Activated CD4-positive, alpha-beta memory T cell treated with anti-CD3 and anti-CD28 coated beads, Interleukin-2, amount 10 ng/mL, durations not matched to agents 7 days and 5 days (primary cell): ENCODE data around the gene CELF2. TPM values are rescaled to one million over a fixed set of nuclear protein-coding genes. Genes with fewer than 3 reads are reported as not detected.

ENCODE experiments used
- CTCF ChIA-PET: fragments of 350-600 bp; sonication (Branson Sonifier 250); formaldehyde crosslinking; loops from one replicate; lab custom pipeline; 2021; ENCODE audit warnings: antibody characterized with exemption, inconsistent platforms; lab: Charles Lee
- POLR2A ChIA-PET: fragments of 350-600 bp; sonication (Branson Sonifier 250); formaldehyde crosslinking; loops from one replicate; lab custom pipeline; 2021; ENCODE audit warnings: antibody characterized with exemption; lab: Charles Lee
- DNase-seq: peaks from one replicate; pipeline ENCODE4 v3.0.0-alpha.2; 2020
- H3K27ac Mint-ChIP-seq: one replicate; pipeline ENCODE4 v1.8.0; 2021; ENCODE audit warnings: mild to moderate bottlenecking, mixed read lengths
- H3K27me3 Mint-ChIP-seq: one replicate; pipeline ENCODE4 v1.8.0; 2021; ENCODE audit warnings: mixed read lengths
- H3K36me3 Mint-ChIP-seq: one replicate; pipeline ENCODE4 v1.8.0; 2021; ENCODE audit warnings: low read depth, mixed read lengths
- H3K4me1 Mint-ChIP-seq: one replicate; pipeline ENCODE4 v1.8.0; 2021; ENCODE audit warnings: mixed read lengths
- H3K4me3 Mint-ChIP-seq: one replicate; pipeline ENCODE4 v1.8.0; 2021; ENCODE audit warnings: mild to moderate bottlenecking, mixed read lengths
- H3K9me3 Mint-ChIP-seq: one replicate; pipeline ENCODE4 v1.8.0; 2021; ENCODE audit warnings: mixed read lengths
- total RNA-seq, 2 experiments: library from RNA; stranded (reverse); gene quantifications; one replicate each; pipeline ENCODE4 v1.2.3, GENCODE V29; 2021

The CELF2 gene
- total RNA-seq, 2 experiments from 2014 or later: 209 to 213 TPM

GRCh38 chr10:11265484-11265883 is 247.8 kb downstream of the CELF2 start:
- ChIA-PET CTCF (no interaction called here), POLR2A (no interaction called here)

GRCh38 chr10:11266426-11266825 is 248.8 kb downstream of the CELF2 start:
- H3K9me3 Mint-ChIP-seq: no peaks in the 10 kb centered on the region
- no peak overlapping the region for H3K4me3 Mint-ChIP-seq
- peaks cover 76% of the 10 kb centered on the region for H3K4me1 Mint-ChIP-seq
- peaks cover 95% of the 10 kb centered on the region for H3K36me3 Mint-ChIP-seq
- no peak for DNase-seq
- no peaks in the 10 kb centered on the region for H3K27me3 Mint-ChIP-seq
- H3K27ac Mint-ChIP-seq: peak overlapping the region; percentile 18
- ChIA-PET POLR2A (no interaction called here), CTCF (no interaction called here)

More at GRCh38 chr10:11265484-11265883, 247.8 kb downstream of the CELF2 start:
- no peaks in the 10 kb centered on the region for H3K27me3 Mint-ChIP-seq
- no peak overlapping the region for H3K27ac Mint-ChIP-seq
- DNase-seq: no peak
- H3K4me1 Mint-ChIP-seq: peaks cover 76% of the 10 kb centered on the region
- peaks cover 95% of the 10 kb centered on the region for H3K36me3 Mint-ChIP-seq
- H3K9me3 Mint-ChIP-seq: no peaks in the 10 kb centered on the region
- no peak overlapping the region for H3K4me3 Mint-ChIP-seq

GRCh38 chr10:11270135-11270857 is 252.6 kb downstream of the CELF2 start:
- Mint-ChIP-seq H3K9me3 (no peaks in the 10 kb centered on the region), H3K27ac (peak overlapping the region; percentile 44), H3K4me1 (peaks cover 56% of the 10 kb centered on the region), H3K4me3 (no peak overlapping the region), H3K36me3 (peaks cover 96% of the 10 kb centered on the region), H3K27me3 (no peaks in the 10 kb centered on the region)
- CTCF ChIA-PET: interaction anchor here (0.5 to 2.1 kb wide), 13 partner anchors 8 to 276 kb away, joined by 3 to 6 read pairs (median 3); no protein-coding TSS in a partner anchor
- POLR2A ChIA-PET: interaction anchor here (1.1 to 2.8 kb wide), 7 partner anchors 8 to 106 kb away, joined by 3 to 6 read pairs (median 6); no protein-coding TSS in a partner anchor
- DNase-seq: peak; percentile 65

DNA sequence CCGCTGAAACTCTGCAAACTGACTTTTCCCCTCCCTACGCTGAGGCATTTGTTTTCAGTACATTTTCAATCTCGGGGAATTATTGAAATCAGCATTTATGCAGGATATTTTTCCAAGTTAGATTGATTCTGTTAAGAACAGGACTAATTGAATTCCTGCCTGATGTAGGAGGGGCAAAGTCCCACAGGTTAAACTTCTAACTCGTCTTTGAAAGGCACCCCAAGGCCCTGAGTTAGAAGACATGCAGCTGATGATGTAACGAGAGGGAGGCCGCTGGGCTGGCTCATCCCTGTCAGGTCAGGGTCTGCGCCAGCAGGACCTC is 253.1 kb downstream of the CELF2 start:
- ChIA-PET CTCF (interaction anchor here (0.8 to 2.0 kb wide), 11 partner anchors 11 to 415 kb away, joined by 3 to 6 read pairs (median 3); no protein-coding TSS in a partner anchor), POLR2A (interaction anchor here (1.2 to 2.8 kb wide), 6 partner anchors 8 to 106 kb away, joined by 3 to 6 read pairs (median 6); no protein-coding TSS in a partner anchor)
- no peak for DNase-seq
- H3K4me1 Mint-ChIP-seq: peaks cover 52% of the 10 kb centered on the region
- no peaks in the 10 kb centered on the region for H3K27me3 Mint-ChIP-seq
- H3K27ac Mint-ChIP-seq: no peak overlapping the region
- peaks cover 97% of the 10 kb centered on the region for H3K36me3 Mint-ChIP-seq
- H3K4me3 Mint-ChIP-seq: no peak overlapping the region
- H3K9me3 Mint-ChIP-seq: no peaks in the 10 kb centered on the region

GRCh38 chr10:11272915-11273389 is 255.3 kb downstream of the CELF2 start:
- H3K4me3 Mint-ChIP-seq: no peak overlapping the region

DNA sequence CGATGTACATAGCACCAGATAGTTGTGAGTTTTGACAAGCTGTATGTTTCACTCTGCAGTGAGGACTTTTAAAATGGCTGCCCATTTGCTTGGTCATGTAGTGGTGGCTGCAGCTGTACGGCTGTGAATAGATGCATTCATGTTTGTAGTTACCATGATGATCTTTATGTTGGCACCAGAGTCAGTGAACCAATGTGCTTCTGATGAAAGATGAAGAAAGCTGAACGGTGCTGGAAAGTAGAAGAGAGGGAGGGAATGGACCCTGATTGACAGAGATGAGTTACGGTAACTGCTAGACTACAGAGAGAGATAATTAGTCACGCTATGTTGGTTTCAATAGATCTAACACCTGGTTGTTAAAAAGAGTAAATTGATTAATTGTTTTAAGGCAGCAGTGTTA is 256.8 kb downstream of the CELF2 start:
- Mint-ChIP-seq H3K4me1 (peaks cover 28% of the 10 kb centered on the region), H3K36me3 (peaks cover 74% of the 10 kb centered on the region), H3K4me3 (no peak overlapping the region), H3K27ac (peak overlapping the region; percentile 32), H3K9me3 (no peaks in the 10 kb centered on the region), H3K27me3 (no peaks in the 10 kb centered on the region)
- no peak for DNase-seq
- POLR2A ChIA-PET: interaction anchor here (1.6 kb wide), 1 partner anchor 8 kb away, joined by 8 read pairs; no protein-coding TSS in a partner anchor
- CTCF ChIA-PET: no interaction called here

More at GRCh38 chr10:11272915-11273389, 255.3 kb downstream of the CELF2 start:
- ChIA-PET CTCF (no interaction called here), POLR2A (interaction anchor here (1.1 to 1.6 kb wide), 2 partner anchors 9 to 10 kb away, joined by 3 to 8 read pairs; no protein-coding TSS in a partner anchor)
- no peaks in the 10 kb centered on the region for H3K9me3 Mint-ChIP-seq
- peaks cover 88% of the 10 kb centered on the region for H3K36me3 Mint-ChIP-seq
- DNase-seq: no peak
- H3K27ac Mint-ChIP-seq: no peak overlapping the region
- no peaks in the 10 kb centered on the region for H3K27me3 Mint-ChIP-seq
- peaks cover 38% of the 10 kb centered on the region for H3K4me1 Mint-ChIP-seq

DNA sequence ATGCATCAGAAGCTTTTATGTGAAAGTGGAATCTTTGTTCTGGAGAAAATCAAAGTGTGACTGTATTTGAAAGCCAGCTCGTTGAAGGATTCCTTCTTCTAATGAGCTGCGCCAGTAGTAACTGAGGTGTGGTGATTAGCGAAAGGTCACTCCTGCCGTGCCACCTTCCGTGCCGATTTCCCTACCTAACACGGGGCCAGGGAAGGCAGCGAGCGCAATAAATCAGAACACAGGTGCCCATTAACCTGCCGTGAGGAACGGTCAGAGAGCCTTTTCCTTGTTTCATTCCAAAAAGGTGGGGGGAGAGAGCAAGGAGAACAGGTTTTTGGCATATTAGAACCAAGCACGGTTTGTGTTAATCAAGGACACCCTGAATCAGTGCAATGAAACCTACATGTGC is 258.0 kb downstream of the CELF2 start:
- no peaks in the 10 kb centered on the region for H3K27me3 Mint-ChIP-seq
- ChIA-PET POLR2A (no interaction called here), CTCF (no interaction called here)
- H3K36me3 Mint-ChIP-seq: peaks cover 62% of the 10 kb centered on the region
- no peak for DNase-seq
- no peaks in the 10 kb centered on the region for H3K9me3 Mint-ChIP-seq
- H3K27ac Mint-ChIP-seq: no peak overlapping the region
- no peak overlapping the region for H3K4me3 Mint-ChIP-seq
- peaks cover 19% of the 10 kb centered on the region for H3K4me1 Mint-ChIP-seq

DNA sequence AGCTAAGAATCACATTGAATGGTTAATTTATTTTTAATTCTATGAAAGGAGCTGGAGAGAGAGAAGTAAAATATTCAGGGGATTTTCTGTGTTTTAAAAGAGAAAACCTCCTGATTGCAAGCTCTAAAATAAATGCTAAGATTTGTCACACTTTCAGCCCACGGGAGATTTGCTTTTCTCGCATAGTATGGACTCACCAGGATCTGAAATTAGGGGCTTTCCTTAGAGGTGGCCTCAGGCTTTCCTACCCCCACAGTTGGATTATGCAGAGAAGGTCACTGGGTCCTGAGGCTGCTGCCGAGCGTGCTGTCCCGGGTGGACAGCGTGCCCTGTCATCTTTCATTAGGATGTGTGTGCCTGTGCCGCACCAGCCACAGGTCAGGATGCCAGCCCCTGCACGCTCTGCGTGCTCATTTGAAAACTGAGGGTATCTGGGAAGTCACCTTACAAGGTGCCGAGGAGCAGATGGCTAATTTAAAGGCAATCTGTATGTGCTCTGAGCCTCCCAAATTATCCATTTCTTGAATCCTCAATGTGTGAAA is 258.8 kb downstream of the CELF2 start:
- no peak for DNase-seq
- Mint-ChIP-seq H3K36me3 (peaks cover 53% of the 10 kb centered on the region), H3K4me1 (peaks cover 18% of the 10 kb centered on the region), H3K27me3 (no peaks in the 10 kb centered on the region), H3K9me3 (no peaks in the 10 kb centered on the region), H3K27ac (no peak overlapping the region), H3K4me3 (no peak overlapping the region)
- CTCF ChIA-PET: no interaction called here
- POLR2A ChIA-PET: no interaction called here

DNA sequence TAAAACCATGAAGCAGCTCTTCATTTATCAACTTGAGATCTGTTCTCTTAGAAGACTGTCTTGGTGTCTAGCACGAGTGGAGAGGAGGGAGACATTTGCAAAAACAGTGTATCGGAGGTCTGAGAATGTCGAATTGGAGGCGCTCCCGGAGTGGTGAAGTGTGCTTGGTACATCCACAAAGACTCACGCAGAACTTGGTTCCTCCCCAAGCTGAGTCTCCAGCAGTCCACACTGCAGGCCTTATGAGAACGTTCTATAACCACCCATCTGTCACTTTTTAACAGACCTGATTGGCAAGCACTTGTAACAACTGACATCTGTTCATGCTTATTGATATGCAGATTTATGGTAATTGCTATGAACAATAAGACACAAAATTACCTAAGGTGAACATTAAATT is 261.6 kb downstream of the CELF2 start:
- Mint-ChIP-seq H3K4me3 (no peak overlapping the region), H3K4me1 (peaks cover 6% of the 10 kb centered on the region), H3K27ac (no peak overlapping the region), H3K36me3 (peaks cover 25% of the 10 kb centered on the region), H3K9me3 (no peaks in the 10 kb centered on the region), H3K27me3 (no peaks in the 10 kb centered on the region)
- CTCF ChIA-PET: interaction anchor here (0.8 to 1.3 kb wide), 2 partner anchors 10 to 89 kb away, joined by 3 to 6 read pairs; no protein-coding TSS in a partner anchor
- POLR2A ChIA-PET: interaction anchor here (1.1 to 1.5 kb wide), 2 partner anchors 9 to 10 kb away, joined by 5 to 6 read pairs; no protein-coding TSS in a partner anchor
- peak; percentile 6 for DNase-seq

DNA sequence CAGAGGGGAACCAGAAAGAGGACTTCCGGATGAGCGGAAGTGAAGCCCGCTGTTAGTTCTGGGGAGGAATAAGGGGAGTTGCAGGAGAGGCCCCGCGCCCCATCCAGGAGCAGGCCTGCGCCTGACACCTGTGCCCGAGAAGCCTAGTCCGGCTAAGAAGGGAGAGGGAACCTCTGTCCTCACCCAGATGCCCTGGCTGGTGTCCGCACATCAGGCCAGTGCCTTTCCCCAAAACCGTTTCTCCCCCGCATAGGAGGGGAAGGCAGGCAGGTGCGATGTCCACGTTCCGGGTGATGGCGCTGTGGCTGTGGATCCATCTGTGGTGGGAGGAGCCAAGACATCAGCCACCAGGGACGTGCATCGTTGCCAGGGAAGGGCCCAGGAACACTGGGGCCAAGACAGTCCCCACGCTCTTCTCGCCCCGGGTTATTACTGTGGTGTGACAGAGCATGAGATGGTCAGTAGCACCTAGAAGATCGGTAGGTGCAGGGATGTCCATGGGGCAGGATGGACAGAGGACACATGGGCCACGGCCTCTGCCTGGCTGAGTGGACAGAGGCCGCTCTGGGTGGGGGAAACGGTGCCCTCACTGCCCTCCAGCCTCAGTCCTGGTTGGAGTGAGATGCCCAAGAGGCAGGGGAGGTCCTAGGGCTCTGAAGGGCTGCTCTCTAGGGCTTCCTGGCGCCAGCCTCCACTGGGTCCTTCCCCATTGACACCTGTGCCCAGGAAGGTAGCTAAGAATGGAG is 262.7 kb downstream of the CELF2 start:
- CTCF ChIA-PET: no interaction called here
- H3K4me1 Mint-ChIP-seq: peaks cover 6% of the 10 kb centered on the region
- no peak for DNase-seq
- no peak overlapping the region for H3K4me3 Mint-ChIP-seq
- no peak overlapping the region for H3K27ac Mint-ChIP-seq
- POLR2A ChIA-PET: interaction anchor here (0.8 kb wide), 1 partner anchor 17 kb away, joined by 5 read pairs; no protein-coding TSS in a partner anchor
- no peaks in the 10 kb centered on the region for H3K27me3 Mint-ChIP-seq
- H3K9me3 Mint-ChIP-seq: no peaks in the 10 kb centered on the region
- peaks cover 15% of the 10 kb centered on the region for H3K36me3 Mint-ChIP-seq

DNA sequence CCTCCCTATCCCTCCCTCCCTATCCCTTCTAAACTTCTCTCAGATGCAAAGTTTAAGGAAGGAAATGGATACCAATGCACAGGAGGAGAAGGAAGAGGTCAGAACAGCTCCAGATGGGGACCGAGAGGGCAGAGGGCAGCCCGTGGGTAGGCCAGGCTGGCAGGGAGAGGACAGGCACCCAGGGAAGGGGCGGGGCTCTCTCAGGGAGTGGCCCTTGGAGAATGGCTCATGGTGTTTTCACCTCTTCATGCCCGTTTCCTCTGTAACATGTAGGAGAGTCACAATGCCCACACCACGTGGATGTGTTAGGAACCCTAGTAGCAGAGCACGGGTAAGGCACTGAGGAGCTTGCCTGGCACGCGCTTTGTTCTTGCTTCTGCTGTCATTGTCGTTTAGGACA is 264.5 kb downstream of the CELF2 start:
- no peaks in the 10 kb centered on the region for H3K36me3 Mint-ChIP-seq

DNA sequence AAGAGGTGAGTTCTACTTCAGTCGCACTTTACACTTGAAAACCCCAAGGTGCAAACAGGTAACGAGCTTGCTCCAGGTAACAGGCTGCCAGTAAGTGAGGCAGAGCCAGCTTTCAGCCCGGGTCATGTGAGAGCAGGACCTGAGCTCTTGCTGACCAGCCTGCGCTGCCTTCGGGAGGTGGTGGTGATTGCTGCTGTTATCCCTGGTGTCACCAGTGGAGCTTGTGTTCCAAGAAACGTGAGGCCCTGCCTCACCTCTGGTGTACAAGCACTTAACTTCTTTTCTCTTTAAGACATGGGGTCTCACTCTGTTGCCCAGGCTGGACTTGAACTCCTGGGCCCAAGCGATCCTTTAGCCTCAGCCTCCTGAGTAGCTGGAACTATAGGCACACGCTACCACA is 265.0 kb downstream of the CELF2 start:
- no peaks in the 10 kb centered on the region for H3K27me3 Mint-ChIP-seq
- H3K36me3 Mint-ChIP-seq: peaks cover 2% of the 10 kb centered on the region

More for the DNA sequence above, 264.5 kb downstream of the CELF2 start:
- no peak for DNase-seq
- POLR2A ChIA-PET: interaction anchor here (0.9 to 1.1 kb wide), 5 partner anchors 8 to 224 kb away, joined by 3 to 8 read pairs (median 3); no protein-coding TSS in a partner anchor
- Mint-ChIP-seq H3K27ac (no peak overlapping the region), H3K4me3 (no peak overlapping the region), H3K27me3 (no peaks in the 10 kb centered on the region), H3K4me1 (peaks cover 14% of the 10 kb centered on the region), H3K9me3 (no peaks in the 10 kb centered on the region)
- CTCF ChIA-PET: no interaction called here

More for the DNA sequence above, 265.0 kb downstream of the CELF2 start:
- CTCF ChIA-PET: no interaction called here
- DNase-seq: no peak
- Mint-ChIP-seq H3K27ac (no peak overlapping the region), H3K9me3 (no peaks in the 10 kb centered on the region), H3K4me3 (no peak overlapping the region), H3K4me1 (peaks cover 14% of the 10 kb centered on the region)
- POLR2A ChIA-PET: interaction anchor here (0.9 to 1.1 kb wide), 5 partner anchors 9 to 224 kb away, joined by 3 to 8 read pairs (median 3); no protein-coding TSS in a partner anchor
